Iris pigment epithelial cell (primary cell): ENCODE measurements around the gene OLFM4.

Experiments
- DNase-seq: peaks from one replicate; pipeline ENCODE4 v3.0.0-alpha.2; 2011; ENCODE audit warnings: low read depth

Gene OLFM4

GRCh38 chr13:53014495-53015443, 13.8 kb upstream of the OLFM4 start:
- DNase-seq = no peak

- no peak for DNase-seq
Observed at GRCh38 chr13:53015971-53016370, 12.6 kb upstream of the OLFM4 start.

GRCh38 chr13:53017433-53017970, 11.1 kb upstream of the OLFM4 start:
- no peak for DNase-seq

- DNase-seq = no peak
Observed at GRCh38 chr13:53018690-53019647, 9.6 kb upstream of the OLFM4 start.

- DNase-seq = no peak
Observed at GRCh38 chr13:53020764-53021335, 7.8 kb upstream of the OLFM4 start.

- DNase-seq = no peak
Observed at GRCh38 chr13:53023246-53023645, 5.4 kb upstream of the OLFM4 start.

- no peak for DNase-seq
Observed at GRCh38 chr13:53028063-53028462, 550 bp upstream of the OLFM4 start.

- DNase-seq = no peak
Observed at GRCh38 chr13:53032849-53033248, 4.2 kb downstream of the OLFM4 start.

- DNase-seq = no peak
Observed at GRCh38 chr13:53038993-53039392, 10.4 kb downstream of the OLFM4 start.

- DNase-seq = no peak
Observed at GRCh38 chr13:53041968-53042516, 13.4 kb downstream of the OLFM4 start.

- DNase-seq = no peak
Observed at GRCh38 chr13:53042877-53043276, 14.3 kb downstream of the OLFM4 start.

GRCh38 chr13:53043398-53043797, 14.8 kb downstream of the OLFM4 start:
- no peak for DNase-seq

GRCh38 chr13:53045189-53045588, 16.6 kb downstream of the OLFM4 start:
- no peak for DNase-seq

- no peak for DNase-seq
Observed at GRCh38 chr13:53048880-53049279, 20.3 kb downstream of the OLFM4 start.

- no peak for DNase-seq
Observed at GRCh38 chr13:53050151-53050550, 21.5 kb downstream of the OLFM4 start.

GRCh38 chr13:53052675-53053074, 24.1 kb downstream of the OLFM4 start:
- DNase-seq = no peak

GRCh38 chr13:53054569-53054968, 26.0 kb downstream of the OLFM4 start:
- DNase-seq = no peak

- no peak for DNase-seq
Observed at GRCh38 chr13:53058065-53058679, 29.6 kb downstream of the OLFM4 start.

GRCh38 chr13:53060840-53061490, 32.4 kb downstream of the OLFM4 start:
- no peak for DNase-seq

GRCh38 chr13:53064731-53065130, 36.1 kb downstream of the OLFM4 start:
- no peak for DNase-seq

- no peak for DNase-seq
Observed at GRCh38 chr13:53066411-53066810, 37.8 kb downstream of the OLFM4 start.
